ENCODE results near the gene GCC2.
A peak's percentile ranks its signal among the peaks of the same experiment; 100 is the strongest.
"Not testable (repeated sequence)": the region's sequence is repeated elsewhere in the genome, so short reads cannot be mapped to it uniquely, and the experiment has no call there.

The GCC2 gene

DNA sequence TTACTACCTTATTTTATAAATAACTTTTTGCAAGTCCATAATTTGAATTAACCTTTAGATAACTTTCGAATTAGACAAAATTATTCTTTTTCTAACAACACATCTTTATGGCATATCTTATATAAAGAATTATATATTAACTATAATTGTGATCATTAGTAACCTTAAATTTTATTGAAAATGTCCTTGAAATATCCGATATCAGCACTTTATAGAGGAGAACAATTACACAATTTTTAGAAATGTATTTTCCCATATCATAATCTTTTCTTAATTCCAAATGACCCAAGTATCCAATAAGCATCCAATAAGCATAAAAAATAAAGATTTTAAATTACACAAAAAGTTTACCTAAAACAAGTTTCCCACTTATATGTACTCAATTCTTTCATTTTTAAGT is 7.3 kb upstream of the GCC2 start:
- no peak for DNase-seq

DNA sequence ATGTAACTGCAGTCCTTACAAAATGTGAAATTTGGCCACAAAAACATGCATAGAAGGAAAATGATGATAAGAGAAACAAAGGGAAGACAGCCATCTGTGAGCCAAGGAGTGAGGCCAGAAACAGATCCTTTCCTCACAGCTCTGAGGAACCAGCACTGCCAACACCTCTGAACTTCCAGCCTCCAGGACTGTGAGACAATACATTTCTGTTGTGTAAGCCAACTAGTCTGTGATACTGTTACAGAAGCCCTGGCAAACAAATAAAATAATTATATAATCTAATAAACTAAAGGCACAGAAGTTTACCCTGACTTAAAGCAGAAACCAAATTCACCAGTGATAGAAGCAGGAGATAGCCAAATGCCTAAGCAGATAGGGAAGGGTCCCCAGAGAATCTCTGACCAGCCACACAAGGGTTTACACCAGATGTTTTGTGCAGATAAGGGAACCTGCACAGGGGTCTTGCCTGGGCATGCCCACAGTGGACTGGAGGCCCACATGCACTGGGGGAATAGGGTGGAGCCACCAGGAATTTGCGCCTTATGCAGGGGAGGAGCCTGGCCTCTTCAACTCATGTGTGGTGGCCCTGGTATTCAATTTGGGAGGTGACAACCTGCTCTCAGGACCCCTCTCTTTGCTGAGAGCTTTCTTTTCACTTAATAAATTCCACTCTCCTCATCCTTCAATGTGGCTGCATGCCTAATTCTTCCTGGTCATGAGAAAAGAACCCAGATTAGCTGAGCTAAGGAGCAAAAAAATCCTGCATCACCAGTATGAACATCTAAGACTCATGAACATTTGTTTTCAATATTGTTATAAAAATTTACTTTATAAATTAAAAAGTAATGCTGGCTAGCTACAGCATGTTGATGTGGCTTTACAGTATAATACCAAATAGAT is 3.8 kb upstream of the GCC2 start:
- DNase-seq, result no peak

- no peak for DNase-seq
Observed at GRCh38 chr2:108446703-108447102, 2.3 kb upstream of the GCC2 start.

DNA sequence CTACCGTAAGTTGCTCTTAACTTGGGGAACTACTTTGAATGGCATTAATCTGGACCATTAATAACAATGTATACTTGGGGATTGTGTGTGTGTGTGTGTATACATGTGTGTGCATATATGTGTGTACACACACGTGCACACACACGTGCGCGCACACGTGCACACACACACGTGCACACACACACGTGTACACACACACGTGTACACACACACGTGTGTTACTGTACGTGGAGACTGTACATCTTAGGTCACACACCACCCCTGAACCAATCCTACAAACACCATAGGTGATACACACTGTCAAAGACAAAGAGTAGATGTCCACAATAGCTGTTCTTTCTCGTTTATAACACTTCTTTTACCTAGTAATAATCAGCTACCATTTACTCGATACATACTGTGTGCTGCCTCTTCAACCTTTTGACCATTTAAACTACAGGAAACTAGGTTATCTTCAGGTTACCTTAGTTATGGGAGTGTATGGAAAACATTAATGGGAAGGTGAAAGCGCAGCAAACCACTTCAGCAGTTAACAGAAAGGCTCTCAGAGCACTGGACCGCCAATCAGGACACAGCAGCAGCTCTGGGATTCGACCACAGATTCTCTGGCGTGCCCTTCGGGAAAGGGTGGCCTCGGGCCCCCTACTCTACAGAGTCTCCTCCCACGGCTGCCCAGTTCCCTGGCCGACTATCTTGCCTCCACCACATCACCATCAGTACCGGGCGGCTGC is 894 bp upstream of the GCC2 start:
- no peak for DNase-seq

- DNase-seq, result peak; percentile 52
Observed at GRCh38 chr2:108449410-108450130, 564 bp downstream of the GCC2 start.

GRCh38 chr2:108450863-108451262 is 1.9 kb downstream of the GCC2 start:
- no peak for DNase-seq

DNA sequence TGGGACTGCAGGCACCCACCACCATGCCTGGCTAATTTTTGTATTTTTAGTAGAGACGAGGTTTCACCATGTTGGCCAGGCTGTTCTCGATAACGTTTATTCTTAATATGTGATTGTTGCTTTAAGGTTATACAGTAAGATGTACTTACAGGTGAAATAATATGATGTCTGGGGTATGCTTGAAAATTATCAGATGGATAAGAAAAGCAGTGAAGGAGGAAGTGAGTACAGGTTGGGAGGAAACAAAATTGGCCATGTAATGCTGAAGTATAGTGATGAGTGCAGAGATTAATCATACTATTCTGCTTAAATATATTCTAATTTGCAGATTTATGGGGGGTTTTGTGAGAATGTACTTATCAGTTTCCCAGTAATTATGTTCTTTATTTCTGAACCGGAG is 3.0 kb downstream of the GCC2 start:
- DNase-seq, result no peak

- not testable (repeated sequence) for DNase-seq
Observed at GRCh38 chr2:108453530-108453929, 4.5 kb downstream of the GCC2 start.

DNA sequence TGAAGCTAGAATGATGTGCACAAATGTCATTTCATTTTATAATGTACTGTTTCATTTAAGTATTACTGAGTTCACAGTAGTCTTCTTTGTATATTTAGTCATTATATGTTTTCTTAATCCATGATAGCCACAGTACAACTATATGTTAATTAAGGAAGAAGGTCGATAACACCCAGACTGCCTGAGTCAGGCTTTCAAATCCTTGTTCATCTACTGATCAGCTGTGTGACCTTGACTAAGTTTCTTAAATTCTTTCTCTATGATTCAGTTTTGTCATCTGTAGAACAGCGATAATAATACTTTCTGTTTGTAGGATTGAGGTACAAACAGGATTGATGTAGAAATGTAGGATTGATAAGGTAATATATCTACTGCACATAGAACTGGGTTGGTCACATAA is 5.4 kb downstream of the GCC2 start:
- no peak for DNase-seq

GRCh38 chr2:108455571-108455970 is 6.6 kb downstream of the GCC2 start:
- DNase-seq, result no peak

DNA sequence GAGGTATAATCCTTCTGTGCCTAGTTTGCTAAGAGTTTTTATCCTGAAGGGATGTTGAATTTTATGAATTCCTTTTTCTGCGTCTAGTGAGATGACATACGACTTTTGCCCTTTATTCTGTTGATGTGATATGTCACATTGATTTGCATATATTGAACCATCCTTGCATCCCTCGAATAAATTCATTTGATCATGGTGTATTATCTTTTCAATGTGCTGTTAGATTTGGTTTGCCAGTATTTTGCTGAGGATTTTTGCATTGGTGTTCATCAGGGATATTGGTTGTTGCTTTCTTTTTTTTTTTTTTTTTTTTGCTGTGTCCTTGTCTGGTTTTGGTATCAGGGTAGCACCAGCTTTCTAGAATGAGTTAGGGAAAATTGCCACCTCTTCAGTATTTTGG is 9.1 kb downstream of the GCC2 start:
- no peak for DNase-seq

DNA sequence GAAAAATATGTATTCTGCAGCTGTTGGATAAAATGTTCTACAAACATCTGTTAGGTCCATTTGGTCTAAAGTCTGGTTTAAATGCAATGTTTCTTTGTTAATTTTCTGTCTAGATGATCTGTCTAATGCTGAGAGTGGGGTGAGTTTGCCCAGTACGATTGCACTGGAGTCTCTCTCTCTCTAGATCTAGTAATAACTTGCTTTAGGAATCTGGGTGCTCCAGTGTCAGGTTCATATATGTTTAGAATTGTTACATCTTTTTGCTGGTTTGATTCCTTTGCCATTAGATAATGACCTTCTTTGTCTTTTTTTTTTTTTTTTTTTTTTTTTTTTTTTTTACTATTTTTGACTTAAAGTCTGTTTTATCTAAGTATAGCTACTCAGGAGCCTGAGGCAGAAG is 10.4 kb downstream of the GCC2 start:
- no peak for DNase-seq

GRCh38 chr2:108460345-108461037 is 11.5 kb downstream of the GCC2 start:
- peak; percentile 9 for DNase-seq

- no peak for DNase-seq
Observed at GRCh38 chr2:108477099-108477498, 28.1 kb downstream of the GCC2 start.

- DNase-seq, result no peak
Observed at GRCh38 chr2:108485253-108485652, 36.2 kb downstream of the GCC2 start.

- no peak for DNase-seq
Observed at GRCh38 chr2:108490506-108491122, 41.6 kb downstream of the GCC2 start.

- no peak for DNase-seq
Observed at GRCh38 chr2:108491848-108492247, 42.8 kb downstream of the GCC2 start.

GRCh38 chr2:108492364-108492763 is 43.4 kb downstream of the GCC2 start:
- peak; percentile 8 for DNase-seq

GRCh38 chr2:108496167-108496566 is 47.2 kb downstream of the GCC2 start:
- not testable (repeated sequence) for DNase-seq

- not testable (repeated sequence) for DNase-seq
Observed at GRCh38 chr2:108507620-108508019, 58.6 kb downstream of the GCC2 start.

DNA sequence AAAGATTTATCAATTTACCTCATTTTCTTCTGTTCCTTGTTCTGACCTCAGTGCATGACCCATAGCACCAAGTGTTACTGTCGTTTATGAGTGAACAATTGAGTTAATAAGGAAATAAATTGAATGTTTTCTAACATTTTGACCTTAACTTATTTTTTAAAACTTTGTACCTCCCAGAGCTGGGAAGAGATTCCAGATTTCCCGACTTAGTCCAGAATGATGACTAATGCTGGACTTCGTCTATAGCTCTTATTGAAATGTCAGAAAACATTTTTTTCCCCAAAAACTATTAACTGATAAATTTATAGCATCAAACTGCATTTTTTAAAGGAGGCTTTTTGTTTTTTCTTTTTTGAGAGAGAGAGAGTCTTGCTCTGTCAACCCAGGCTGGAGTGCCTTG is 63.4 kb downstream of the GCC2 start:
- DNase-seq, result not testable (repeated sequence)

- not testable (repeated sequence) for DNase-seq
Observed at GRCh38 chr2:108514478-108514877, 65.5 kb downstream of the GCC2 start.

All from suppressor macrophage treated with lipopolysaccharide for 4 hours (primary cell).